ENCODE data around the gene NXPH4.

- TF ChIP-seq CTCF (conservative IDR thresholded peaks at IDR 0.05; ENCODE audit: low read depth, low read length) (no peak), EZH2 (IDR thresholded peaks at IDR 0.05; ENCODE audit: borderline replicate concordance, low read depth, low read length, poor library complexity, severe bottlenecking) (no peak)
Measured at GRCh38 chr12:57220770-57221168, 4.2 kb downstream of the NXPH4 start.

Measured in A673 (cell line).